HCT116 (cell line): ENCODE measurements around the gene PRDM12.

ENCODE experiments used
- CTCF ChIP-seq, 3 experiments: fragments of 200-600 bp in 1 of 3; sonication (generic) in 1 of 3; IDR thresholded peaks in 2 of 3; conservative IDR thresholded peaks in 1 of 3; 2 replicates each; pipeline ENCODE4 v1.5.1; 2012 to 2017; ENCODE audit warnings: low read depth in 2 of 3, low read length in 2 of 3, antibody characterized with exemption in 1 of 3, borderline replicate concordance in 1 of 3, control low read depth in 1 of 3, mild to moderate bottlenecking in 1 of 3, mixed read lengths in 1 of 3, mixed run types in 1 of 3, moderate library complexity in 1 of 3; ENCODE audit not compliant: insufficient read depth in 1 of 3
- EZH2 ChIP-seq: fragments of 200-600 bp; sonication (generic); IDR thresholded peaks from 2 replicates; pipeline ENCODE4 v1.6.1; 2017; ENCODE audit warnings: antibody characterized with exemption, mixed run types
- EZH2phosphoT487 ChIP-seq: fragments of 200-600 bp; IDR thresholded peaks from 2 replicates; pipeline ENCODE4 v1.6.1; 2018; ENCODE audit warnings: antibody characterized with exemption, borderline replicate concordance
- MAX ChIP-seq: IDR thresholded peaks from 2 replicates; pipeline ENCODE4 v1.6.1; 2012
- POLR2AphosphoS5 ChIP-seq: IDR thresholded peaks from 2 replicates; pipeline ENCODE4 v1.6.1; 2011; ENCODE audit warnings: mild to moderate bottlenecking, low read depth, low read length, moderate library complexity
- RAD21 ChIP-seq: IDR thresholded peaks from 2 replicates; pipeline ENCODE4 v1.6.1; 2012; ENCODE audit warnings: low read depth, mild to moderate bottlenecking
- YY1 ChIP-seq: IDR thresholded peaks from 2 replicates; pipeline ENCODE4 v1.6.1; 2011; ENCODE audit warnings: low read length, low read depth, moderate library complexity, mild to moderate bottlenecking; ENCODE audit not compliant: insufficient replicate concordance; ENCODE audit errors: extremely low read depth
- ZNF274 ChIP-seq: fragments of 200-500 bp; sonication (Bioruptor generic); IDR thresholded peaks from 2 replicates; pipeline ENCODE4 v1.6.1; 2014; ENCODE audit warnings: mild to moderate bottlenecking, low read depth, low read length, inconsistent platforms
- TF ChIP-seq, protein P1 (sequence below): IDR thresholded peaks from 2 replicates; pipeline ENCODE4 v1.6.1; 2011; ENCODE audit warnings: mild to moderate bottlenecking, low read length, moderate library complexity; ENCODE audit not compliant: insufficient replicate concordance; ENCODE audit errors: extremely low read depth

- TF ChIP-seq CTCF (IDR thresholded peaks at IDR 0.05 in 2 of 3, conservative IDR thresholded peaks at IDR 0.05 in 1 of 3; ENCODE audit: borderline replicate concordance in 1 of 3, insufficient read depth in 1 of 3, low read depth in 2 of 3, low read length in 2 of 3): no peak
- TF ChIP-seq POLR2AphosphoS5: no peak
- TF ChIP-seq EZH2: no peak
- TF ChIP-seq MAX: no peak
- no peak for TF ChIP-seq ZNF274
- TF ChIP-seq, protein P1, sequence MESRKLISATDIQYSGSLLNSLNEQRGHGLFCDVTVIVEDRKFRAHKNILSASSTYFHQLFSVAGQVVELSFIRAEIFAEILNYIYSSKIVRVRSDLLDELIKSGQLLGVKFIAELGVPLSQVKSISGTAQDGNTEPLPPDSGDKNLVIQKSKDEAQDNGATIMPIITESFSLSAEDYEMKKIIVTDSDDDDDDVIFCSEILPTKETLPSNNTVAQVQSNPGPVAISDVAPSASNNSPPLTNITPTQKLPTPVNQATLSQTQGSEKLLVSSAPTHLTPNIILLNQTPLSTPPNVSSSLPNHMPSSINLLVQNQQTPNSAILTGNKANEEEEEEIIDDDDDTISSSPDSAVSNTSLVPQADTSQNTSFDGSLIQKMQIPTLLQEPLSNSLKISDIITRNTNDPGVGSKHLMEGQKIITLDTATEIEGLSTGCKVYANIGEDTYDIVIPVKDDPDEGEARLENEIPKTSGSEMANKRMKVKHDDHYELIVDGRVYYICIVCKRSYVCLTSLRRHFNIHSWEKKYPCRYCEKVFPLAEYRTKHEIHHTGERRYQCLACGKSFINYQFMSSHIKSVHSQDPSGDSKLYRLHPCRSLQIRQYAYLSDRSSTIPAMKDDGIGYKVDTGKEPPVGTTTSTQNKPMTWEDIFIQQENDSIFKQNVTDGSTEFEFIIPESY: no peak
- no peak for TF ChIP-seq YY1
- no peak for TF ChIP-seq EZH2phosphoT487
- no peak for TF ChIP-seq RAD21
Measured at GRCh38 chr9:130715270-130715669, 50.9 kb downstream of the PRDM12 start.
